Measurements from ENCODE around the gene N4BP2.
"Not testable (repeated sequence)": the region's sequence is repeated elsewhere in the genome, so short reads cannot be mapped to it uniquely, and the experiment has no call there.

Gene N4BP2

DNA sequence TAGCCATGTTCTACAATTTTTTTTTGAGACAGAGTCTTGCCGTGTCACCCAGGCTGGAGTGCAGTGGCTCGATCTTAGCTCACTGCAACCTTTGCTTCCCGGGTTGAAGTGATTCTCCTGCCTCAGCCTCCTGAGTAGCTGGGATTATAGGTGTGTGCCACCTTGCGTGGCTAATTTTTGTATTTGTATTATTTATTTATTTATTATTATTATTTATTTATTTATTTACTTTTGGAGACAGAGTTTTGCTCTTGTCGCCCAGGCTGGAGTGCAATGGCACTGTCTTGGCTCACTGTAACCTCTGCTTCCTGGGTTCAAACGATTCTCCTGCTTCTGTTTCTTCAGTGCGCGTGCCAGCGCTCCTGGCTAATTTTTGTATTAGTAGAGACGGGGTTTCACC, 36.8 kb downstream of the N4BP2 start:
- DNase-seq: not testable (repeated sequence)

DNA sequence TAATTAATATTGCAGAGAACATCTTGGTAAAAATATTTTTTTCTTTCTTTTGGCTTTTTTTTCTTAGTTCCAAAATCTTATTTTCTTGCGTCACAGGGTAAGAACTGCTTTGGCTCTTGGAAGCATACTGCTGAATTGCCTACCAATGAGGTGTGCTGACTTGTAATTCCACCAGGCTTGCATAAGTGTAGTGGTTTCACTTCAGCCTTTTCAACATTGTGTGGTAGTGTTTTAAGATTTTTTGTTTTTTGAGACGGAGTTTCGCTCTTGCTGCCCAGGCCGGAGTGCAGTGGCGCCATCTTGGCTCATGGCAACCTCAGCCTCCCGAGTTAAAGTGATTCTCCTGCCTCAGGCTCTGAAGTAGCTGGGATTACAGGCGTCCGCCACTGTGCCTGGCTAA, 42.4 kb downstream of the N4BP2 start:
- no peak for DNase-seq

DNA sequence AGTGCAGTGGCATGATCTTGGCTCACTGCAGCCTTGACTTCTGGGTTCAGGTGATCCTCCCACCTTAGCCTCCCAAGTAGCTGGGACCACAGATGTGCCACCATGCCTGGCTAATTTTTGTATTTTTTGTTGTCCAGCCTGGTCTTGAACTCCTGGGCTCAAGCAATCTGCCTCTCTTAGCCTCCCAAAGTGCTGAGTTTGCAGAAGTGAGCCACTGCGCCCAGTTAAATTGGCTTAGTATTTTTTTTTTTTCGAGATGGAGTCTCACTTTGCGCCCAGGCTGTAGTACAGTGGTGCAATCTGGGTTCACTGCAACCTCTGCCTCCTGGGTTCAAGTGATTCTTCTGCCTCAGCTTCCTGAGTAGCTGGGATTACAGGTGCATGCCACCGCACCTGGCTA, 50.5 kb downstream of the N4BP2 start:
- DNase-seq: not testable (repeated sequence)

DNA sequence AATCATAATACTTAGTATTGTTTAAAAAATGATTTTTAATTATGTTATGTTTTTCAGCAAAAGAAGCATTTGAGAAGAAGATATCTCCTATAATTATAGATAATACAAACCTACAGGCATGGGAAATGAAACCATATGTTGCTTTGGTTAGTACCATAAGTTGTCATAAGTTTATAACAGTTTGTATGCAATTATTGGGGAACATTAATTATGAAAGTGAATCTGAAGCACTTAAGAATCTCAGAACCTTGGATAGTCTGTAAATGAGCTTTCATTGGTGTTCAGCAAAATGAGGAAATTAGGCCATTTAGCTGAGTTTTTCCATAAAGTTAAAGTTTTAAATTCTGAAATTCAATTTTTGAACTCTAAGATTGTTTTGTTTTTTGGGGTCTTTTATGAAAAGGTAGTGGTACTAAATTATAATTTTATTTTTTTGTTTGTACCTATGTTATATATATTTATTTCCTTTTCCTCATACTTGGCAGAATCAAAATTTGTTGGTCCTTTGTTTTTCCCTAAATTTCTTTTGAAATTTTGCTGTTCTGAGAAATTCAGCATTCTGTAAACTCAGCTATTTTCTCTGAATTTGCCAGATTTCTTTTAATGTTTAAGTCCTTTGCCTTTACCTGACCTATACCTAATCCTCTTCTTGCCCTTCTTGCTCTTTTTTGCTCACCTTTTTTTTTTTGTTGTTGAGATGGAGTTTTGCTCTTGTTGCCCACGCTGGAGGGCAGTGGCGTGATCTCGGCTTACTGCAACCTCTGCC, 55.6 kb downstream of the N4BP2 start:
- no peak for DNase-seq

GRCh38 chr4:40114206-40114605, 57.6 kb downstream of the N4BP2 start:
- DNase-seq: no peak

GRCh38 chr4:40118861-40119260, 62.2 kb downstream of the N4BP2 start:
- DNase-seq: no peak

DNA sequence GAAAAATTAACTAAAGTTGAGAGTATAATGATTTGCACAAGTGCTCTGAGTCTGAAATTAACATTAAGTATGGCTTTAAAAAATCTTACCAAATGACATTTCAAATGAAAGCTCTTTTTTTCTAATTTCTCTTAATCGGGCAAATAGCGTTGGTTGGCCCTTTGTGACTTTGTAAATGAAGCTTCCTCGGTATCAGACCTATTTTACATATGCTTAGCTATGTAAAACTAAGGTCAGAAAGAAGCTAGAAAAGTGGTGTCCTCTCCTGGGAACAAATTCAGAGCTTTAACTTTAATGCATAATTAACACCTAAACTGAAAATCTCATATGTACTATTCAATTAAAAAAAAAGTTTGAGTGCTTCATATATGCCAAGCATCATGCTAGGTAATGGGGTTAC, 62.7 kb downstream of the N4BP2 start:
- DNase-seq: no peak

DNA sequence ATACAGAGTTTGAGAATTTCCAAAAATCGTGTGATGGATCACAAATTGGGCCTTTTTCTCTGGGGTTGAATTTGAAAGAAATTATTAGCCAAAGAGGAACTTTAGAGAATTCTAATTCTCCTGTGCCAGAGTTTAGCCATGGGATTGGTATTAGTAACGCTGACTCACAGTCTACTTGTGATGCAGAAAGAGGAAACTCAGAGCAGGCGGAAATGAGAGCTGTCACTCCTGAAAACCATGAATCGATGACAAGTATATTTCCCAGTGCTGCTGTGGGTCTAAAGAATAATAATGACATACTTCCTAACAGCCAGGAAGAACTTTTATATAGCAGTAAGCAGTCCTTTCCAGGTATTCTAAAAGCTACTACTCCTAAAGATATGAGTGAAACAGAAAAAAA, 64.9 kb downstream of the N4BP2 start:
- no peak for DNase-seq

GRCh38 chr4:40122941-40123340, 66.3 kb downstream of the N4BP2 start:
- no peak for DNase-seq

GRCh38 chr4:40124690-40125089, 68.0 kb downstream of the N4BP2 start:
- no peak for DNase-seq

- no peak for DNase-seq
Measured at GRCh38 chr4:40130401-40131036, 73.9 kb downstream of the N4BP2 start.

- DNase-seq: no peak
Measured at GRCh38 chr4:40132816-40133215, 76.2 kb downstream of the N4BP2 start.

DNA sequence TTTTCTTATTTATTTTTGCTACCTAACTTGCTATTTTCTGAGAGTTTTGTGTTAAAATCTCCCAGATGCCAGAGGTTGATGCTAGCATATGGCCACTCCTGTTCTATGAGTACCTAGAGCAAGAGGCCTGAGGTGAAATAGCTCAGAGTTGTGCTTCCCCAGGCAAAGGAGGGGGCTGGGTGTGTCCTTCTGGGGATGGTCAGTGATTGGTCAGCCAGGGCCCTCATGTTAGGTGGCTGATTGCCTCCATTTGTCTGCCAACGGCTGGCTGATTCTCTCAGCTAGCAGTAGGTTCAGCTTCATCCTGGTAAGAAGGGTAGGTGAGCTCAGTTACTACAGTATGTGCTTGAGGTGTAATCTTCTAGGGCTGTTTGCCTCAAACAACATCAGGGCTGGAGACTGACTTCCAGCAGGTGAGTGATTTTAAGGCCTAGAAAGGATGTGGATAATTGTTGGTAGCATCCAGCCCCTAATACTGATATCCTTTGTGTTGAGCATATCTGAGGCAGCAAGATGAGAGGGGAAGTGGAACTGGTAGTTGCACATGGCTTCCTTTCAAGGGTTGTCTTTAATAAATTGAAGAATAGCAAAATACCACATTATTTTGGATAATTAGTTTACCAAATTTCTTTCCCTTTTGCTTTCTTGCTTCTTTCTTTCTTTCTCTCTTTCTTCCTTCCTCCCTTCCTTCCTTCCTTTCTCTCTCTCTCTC, 77.7 kb downstream of the N4BP2 start:
- DNase-seq: no peak

DNA sequence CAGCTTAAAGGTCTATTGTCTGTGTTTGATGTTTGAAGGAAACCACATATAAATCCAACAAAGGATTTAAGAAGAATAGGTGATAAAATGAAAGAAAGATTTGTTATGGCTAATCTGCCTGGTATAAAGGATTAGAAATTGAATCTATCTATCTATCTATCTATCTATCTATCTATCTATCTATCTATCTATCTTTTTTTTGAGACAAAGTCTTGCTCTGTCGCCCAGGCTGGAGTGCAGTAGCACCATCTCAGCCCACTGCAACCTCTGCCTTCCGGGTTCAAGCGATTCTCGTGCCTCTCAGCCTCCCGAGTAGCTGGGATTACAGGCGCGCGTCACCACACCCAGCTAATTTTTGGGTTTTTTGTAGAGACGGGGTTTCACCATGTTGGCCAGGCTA, 79.6 kb downstream of the N4BP2 start:
- not testable (repeated sequence) for DNase-seq

- no peak for DNase-seq
Measured at GRCh38 chr4:40140196-40140595, 83.5 kb downstream of the N4BP2 start.

DNA sequence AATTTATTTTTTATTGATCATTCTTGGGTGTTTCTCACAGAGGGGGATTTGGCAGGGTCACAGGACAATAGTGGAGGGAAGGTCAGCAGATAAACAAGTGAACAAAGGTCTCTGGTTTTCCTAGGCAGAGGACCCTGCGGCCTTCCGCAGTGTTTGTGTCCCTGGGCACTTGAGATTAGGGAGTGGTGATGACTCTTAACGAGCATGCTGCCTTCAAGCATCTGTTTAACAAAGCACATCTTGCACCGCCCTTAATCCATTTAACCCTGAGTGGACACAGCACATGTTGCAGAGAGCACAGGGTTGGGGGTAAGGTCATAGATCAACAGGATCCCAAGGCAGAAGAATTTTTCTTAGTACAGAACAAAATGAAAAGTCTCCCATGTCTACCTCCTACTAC, 83.9 kb downstream of the N4BP2 start:
- not testable (repeated sequence) for DNase-seq

DNA sequence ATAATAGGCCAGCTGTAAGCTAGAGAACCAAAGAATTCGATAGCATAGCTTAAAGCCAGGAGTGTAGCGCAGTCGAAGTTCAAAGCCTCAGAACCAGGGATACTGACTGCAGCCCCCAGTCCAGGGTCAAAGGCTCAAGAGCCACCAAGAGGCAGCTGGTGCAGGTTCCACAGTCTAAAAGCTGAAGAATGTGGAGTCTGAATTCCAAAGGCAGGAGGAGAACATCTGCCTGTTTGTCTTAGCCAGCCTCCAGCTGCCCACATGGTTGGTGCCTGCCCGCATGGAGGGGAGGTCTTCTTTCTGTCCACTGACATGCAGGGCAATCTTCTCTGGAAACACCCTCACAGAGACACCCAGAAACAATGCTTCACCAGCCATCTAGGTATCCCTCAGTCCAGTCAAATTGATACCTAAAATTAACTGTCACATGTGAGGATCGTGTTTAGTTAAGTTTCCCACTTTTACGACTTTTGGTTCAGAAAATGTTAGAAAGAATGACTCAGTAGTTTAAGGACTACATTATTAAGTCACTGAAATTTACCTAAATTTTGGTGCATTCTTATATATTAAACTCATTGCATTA, 87.4 kb downstream of the N4BP2 start:
- DNase-seq: no peak

DNA sequence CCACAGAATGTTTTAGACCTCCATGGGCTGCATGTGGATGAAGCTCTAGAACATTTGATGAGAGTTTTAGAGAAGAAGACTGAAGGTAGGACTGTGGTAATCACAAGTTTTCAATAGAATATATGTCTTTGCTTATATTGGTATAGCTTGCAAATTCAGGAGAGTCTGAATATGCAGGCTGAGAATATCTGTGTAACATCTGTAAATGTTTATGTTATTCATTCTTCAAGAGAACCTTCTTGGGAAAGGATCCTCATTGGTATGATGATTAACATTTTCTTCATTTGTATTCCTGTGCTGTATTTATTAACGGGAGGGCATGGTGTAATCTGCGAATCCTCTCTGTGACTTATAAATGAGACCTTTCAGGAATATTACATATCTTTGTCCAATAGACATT, 88.1 kb downstream of the N4BP2 start:
- no peak for DNase-seq

DNA sequence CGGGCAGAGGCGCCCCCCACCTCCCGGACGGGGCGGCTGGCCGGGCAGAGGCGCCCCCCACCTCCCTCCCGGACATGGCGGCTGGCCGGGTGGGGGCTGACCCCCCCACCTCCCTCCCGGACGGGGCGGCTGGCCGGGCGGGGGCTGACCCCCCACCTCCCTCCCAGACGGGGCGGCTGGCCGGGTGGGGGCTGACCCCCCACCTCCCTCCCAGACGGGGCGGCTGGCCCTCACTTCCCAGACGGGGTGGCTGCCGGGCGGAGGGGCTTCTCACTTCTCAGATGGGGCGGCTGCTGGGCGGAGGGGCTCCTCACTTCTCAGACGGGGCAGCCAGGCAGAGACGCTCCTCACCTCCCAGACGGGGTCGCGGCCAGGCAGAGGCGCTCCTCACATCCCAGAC, 90.8 kb downstream of the N4BP2 start:
- not testable (repeated sequence) for DNase-seq

- peak; percentile 41 for DNase-seq
Measured at GRCh38 chr4:40149960-40150385, 93.3 kb downstream of the N4BP2 start.

DNA sequence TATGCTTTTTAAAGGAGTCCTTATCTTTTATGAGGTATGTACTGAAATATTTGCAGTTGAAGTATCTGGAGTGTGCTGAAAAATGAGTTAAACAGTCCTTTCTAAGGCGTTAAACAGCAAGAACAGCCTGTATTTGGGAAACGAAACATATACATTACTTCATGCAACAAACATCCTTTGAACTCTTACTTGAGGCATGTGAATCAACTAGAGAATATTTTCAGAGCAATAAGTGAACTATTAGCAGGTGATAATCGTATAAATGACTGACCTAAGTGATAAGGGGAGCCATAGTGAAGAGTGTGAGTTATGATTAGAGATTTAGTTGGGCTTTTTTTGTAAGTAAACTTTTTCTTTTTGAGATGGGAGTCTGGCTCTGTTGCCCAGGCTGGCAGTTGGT, 94.3 kb downstream of the N4BP2 start:
- no peak for DNase-seq

- no peak for DNase-seq
Measured at GRCh38 chr4:40152637-40153036, 96.0 kb downstream of the N4BP2 start.

DNA sequence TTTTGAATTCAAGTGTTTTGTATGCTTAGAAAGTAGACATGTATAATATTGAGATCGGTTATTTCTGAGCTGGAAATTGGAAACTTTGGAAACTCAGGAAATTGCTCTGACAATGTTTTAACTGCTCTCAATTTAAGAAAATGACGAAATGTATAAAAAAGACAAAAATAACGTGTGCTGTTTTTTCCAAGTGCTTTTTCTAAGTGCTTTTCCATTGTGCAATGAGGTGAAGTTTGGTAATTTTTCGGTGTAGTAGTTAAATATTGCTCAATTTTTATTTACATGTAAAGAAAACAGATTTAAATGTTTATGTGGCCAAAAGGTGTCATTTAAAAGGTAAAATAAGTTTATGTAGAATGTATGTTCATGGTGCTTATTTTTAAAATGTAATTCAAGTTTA, 100.8 kb downstream of the N4BP2 start:
- DNase-seq: no peak

GRCh38 chr4:40160258-40160657, 103.6 kb downstream of the N4BP2 start:
- DNase-seq: no peak
